ENCODE results near the gene MMP17.

The MMP17 gene

DNA sequence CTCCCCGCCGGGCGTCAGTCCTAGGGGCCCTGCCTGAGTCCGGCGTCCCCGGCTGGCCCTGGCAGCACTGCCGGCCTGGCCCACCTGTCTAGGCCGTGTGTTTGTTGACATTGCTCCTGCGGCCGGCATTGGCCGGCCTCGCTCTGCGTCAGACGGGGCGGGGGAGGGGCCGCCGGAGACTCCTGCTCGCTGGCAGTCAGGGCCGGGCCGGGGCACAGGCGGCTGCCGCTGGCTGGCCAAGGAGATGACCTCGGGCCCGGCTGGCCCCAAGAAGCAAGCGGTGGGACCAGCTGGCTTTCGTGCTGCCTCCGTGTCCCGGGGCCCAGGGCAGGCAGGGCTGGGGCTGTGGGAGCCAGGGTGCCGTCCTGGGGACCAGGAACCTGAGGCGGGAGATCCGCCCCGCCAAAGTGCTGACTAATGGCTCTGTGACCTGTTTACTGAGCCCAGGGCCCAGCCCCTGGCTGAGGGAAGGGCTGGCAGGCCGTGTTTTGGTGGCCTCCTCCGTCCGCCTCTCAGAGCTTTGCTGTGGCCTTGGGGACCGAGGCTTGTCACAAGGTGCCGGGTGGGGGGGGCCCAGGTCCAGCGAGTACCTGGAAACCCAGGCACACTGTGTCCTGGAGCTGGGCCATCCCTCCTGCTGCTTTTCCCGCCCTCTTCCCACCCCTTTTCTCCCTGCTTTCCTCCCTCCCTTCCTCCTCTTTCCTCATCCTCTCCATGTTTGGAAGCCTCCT, 68.1 kb downstream of the MMP17 start:
- no peak for DNase-seq

DNA sequence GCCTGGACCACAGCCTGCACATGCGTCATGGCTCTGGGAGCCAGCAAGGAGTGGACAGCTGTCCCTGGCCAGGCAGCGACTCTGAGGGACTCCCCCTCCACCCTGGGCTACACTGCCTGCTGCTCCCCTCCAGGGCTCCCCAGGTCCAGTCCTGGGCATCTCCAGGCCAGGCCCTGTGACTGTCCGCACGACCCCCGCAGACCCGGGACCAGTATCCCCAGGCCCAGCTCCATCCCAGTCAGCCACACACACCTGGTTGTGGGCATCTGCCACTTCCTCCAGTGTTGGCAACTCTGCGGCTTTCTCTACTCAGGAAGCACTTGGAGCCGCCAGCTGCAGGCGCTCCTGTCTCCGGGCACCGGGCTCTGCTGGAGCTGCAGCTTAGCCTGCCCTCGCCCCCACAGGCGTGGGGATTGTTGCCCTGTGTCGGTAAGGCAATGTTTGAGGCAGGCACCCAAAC, 68.6 kb downstream of the MMP17 start:
- no peak for DNase-seq

DNA sequence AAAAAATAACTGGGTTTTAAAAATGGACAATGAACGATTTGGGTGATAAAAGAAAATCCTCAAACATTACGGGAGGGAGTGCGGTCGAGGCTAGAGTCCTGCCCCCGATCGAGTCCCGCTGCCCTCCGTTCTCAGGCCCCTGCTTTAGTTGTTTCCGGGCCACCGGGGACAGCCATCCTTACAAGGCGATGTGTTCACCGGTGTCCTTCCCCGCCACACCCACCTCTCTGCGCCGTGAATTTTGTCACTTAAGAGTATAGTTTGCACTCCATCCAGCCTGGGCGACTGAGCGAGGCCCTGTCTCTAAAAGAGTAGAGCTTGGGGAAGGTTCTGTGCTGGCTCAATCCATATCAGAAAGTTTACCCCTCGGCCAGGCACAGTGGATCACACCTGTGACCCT, 69.1 kb downstream of the MMP17 start:
- no peak for DNase-seq

DNA sequence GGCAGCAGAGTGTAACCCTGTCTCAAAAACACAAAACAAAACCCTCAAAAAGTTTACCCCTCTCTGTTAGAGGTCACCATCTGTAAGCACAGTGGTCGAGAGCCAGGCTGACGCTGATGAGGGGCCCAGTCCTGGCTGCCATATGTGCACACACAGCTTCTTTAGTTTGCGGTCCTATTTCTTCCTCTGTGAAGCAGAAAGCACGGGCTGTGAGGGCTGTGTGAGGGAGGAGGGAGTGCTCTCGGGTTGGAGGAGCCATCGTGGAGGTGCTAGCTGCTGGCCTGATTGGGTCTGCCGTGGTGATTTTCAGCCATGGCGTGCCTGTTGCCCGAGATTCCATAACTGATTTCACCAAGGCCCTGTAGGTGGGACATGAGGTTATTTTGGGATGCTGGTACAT, 69.7 kb downstream of the MMP17 start:
- DNase-seq = no peak

DNA sequence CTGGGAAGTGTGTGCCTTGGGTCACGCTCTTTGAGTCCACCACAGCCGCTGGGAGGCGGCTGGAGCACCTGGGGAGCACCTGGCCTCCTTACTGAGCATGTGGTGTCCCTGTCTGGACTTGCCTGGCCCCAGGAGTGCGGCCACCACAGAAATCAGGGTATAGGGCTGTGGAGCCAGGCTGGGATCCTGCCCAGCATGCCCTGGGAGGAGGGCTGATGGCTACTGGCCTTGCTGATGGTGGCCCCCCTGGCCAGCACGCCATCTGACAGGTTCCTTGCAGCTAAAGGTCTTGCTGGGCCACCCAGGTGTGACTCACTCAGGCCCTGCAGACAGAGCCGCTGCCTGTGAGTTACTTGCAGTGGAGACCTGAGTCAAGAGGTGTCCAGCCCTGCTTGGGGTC, 72.2 kb downstream of the MMP17 start:
- no peak for DNase-seq
